NCI-H2227 (cell line): ENCODE measurements around the gene GIPC2.

Experiments
- DNase-seq: peaks from one replicate; lab custom pipeline; 2025; ENCODE audit not compliant: unreplicated experiment; lab: John Stamatoyannopoulos, UW

Gene GIPC2

DNA sequence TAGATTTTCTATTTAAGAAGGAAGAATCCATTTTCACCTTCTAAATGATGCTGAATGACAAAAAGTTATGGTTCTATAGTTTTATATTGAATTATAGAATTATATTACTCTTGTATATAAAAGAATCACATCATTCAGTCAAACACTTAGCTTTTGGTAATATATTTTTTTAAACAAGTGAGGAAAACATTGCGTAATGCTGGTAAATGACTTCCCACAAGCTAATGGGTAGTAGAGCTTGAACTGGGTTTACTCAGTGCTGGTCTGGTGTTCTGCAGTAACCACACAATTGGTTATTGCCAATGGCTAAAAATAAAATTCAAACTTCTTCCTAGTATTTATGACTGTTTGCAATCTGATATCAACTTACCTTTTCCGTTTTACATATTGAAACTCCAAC, 10.6 kb upstream of the GIPC2 start:
- DNase-seq = no peak

DNA sequence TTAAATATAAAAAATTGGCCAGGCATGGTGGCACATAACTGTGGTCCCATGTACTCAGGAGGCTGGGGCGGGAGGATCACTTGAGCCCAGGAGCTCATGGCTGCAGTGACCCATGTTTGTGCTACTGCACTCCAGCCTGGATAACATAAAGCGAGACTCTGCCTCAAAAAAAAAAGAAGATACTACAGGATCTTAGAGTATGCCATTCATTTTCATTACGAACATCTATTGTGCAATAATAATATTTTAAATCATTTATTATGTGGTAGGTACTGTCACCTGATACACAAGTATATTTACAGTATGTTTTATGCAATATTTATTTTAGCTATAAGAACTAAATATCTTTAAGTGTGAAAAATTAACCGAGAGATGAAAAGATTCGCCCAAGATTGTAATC, 9.3 kb upstream of the GIPC2 start:
- no peak for DNase-seq

DNA sequence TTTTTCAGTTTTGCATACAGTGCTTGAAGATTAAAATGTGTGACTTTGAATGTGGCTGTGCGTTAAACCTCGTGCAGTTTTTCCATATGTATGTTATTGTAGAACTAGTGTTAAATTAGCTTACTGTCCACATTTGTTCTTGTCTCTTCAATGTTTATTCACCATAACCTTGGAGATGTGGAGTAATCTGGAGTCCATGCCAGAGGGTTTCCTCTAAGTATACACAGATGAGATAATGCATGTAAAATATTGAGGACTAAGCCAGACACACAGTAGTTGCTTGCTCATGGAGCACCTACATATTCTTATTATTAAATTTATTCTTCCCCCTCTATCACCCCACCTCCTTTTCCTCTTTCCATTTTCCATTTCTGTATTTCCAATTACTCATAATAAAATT, 7.7 kb upstream of the GIPC2 start:
- no peak for DNase-seq

DNA sequence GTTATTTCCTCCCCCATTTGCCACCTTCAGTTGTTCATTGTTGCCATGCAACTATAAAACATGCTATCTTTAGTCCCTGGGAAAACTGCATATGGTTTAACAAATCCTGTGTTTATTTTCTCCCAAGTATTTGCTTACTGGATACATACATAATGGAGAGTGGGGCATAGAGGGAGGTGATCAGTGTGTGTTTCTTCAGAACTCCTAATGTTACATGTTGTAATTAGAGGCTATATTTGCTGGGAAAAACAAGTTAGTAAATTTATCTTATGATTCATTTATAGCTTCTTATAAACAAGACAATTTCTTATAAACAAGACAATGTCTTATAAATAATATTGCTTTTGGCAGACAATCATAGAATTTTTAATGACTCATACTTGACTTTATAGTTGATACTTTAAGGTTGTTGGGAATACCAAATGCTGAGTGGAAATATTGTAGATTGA, 7.3 kb upstream of the GIPC2 start:
- DNase-seq = no peak

DNA sequence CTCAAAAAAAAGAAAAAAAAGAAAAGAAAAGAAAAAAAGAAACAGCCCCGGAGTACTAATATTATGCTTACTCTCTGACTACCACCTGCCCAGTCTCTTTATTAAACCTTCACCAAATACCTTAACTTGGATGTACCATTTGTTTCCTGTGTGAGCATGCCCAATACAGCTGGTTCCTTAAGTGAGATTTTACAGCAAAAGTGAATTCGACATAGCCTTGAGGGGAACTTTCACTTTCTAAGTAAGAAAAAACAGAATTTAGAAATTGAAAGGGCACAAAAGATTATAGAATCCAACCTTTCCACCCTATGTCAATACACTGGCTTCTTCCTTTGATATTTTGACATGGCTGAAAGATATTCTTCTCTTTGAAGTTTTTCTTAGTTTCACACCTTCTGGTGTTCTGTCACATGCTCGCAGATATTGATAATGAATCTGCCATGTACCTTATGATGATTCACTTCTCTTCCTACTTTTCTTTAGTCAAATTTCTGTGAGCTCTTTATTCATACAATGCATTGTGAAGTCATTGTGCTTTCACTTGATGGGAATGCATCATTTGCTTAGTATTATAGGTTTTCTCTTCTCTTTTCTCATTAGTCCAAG, 5.2 kb upstream of the GIPC2 start:
- no peak for DNase-seq

DNA sequence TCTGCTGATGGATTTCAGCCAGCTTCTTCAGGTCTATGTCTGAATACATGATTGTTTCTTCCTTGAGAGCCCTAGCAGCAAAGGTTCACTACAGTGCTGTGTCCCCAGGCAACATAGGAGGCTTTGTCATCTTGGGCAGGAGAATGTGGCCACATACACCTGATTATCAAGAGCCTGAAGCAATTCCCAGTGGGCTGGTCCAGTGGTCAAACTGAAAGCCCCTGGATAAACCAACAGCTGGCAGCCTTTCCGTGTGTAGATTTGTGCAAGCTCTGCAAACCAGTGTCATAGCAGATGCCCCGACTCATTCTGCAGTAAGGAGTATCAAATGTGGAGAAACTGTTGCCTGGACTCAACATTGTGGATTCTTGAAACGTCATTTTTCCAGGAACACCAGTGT, 2.3 kb upstream of the GIPC2 start:
- DNase-seq = no peak

DNA sequence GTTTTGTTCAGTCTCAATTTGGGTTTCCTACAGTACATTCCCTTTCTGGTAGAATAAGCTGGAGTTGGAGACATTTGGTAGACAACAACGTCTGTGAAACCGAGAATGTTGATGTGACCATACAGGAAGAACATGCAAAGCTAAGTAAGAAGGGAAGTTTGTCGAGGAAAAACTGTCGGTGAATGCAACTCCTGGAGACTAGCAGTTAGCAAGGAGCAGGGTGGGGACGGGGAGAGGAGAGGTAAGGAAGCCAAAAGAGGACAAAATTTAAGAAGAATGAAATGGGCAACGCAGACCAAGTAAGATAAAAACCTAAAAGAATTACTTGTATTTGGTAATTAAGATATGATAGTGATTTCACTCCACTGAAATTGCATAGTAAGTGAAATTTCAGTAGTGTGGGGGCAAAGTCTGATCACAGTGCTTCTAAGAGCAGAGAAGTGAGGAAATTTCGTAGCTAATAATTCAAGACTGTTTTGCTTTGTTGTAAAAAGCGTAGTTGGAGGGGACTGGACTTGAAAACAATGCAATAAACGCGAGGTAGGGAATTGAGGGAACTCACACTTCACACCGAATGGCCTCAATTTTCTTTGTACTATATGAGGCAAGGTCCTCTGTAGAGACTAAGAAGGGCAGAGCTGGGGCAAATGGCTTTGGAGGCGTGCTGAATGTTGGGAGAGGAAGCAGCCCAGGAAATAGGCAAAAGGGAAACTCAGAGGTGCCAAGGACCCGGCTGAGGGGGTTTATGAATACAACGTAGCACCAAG, 787 bp upstream of the GIPC2 start:
- no peak for DNase-seq

DNA sequence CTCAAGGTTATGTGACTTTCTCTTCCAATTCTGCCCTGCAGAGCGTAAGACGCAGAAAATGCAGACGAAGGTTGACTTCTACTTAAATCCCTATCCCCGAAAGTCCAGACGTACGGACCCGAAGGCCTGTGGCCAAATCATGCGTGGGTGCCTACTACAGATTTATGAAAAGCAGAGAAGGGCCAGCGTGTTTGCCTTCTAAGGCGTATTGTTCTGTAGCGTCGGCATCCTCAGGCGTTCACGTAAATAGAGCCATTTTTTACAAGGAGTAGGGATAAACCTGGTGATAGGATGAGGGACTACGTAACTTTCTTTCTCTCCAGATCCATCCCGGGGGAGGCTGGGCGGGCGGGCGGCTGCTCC, 222 bp upstream of the GIPC2 start:
- DNase-seq = no peak

DNA sequence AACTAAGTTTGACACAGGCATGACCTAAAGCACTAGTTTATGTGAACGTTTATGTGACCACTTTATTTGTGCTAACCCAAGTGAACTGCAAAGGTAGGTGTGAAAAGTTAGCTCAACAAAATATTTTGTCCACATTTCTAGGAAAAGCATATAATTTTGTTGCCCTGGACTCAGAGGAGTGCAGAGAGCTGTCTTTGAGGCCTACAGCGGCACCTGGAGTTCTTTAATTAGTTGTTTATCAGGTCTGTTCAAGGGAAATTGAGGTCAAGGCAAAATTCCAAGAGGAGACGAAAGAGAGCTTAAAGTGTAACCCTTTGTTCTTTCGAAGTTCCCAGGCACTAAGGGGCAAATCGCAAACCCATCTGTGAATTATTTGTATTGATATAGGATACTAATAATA, 1.3 kb downstream of the GIPC2 start:
- DNase-seq = no peak

DNA sequence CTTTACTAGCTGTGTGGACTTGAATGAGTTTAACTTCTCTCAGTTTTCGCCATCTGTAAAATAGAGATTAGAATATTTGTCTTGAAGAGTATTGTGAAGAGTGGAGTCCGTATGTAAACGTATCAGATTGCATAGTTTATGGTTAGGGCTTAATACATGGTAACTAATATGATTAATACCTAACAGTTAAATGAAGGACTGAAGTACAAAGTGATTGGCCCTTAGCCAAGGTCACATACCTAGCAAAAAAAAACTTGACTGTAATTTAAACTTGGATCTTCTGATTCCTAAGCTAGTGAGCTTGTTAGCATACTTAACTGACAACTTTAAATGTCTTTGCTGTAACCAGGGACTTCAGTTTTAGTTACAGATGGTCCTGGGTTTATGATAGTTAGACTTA, 1.9 kb downstream of the GIPC2 start:
- DNase-seq = no peak

DNA sequence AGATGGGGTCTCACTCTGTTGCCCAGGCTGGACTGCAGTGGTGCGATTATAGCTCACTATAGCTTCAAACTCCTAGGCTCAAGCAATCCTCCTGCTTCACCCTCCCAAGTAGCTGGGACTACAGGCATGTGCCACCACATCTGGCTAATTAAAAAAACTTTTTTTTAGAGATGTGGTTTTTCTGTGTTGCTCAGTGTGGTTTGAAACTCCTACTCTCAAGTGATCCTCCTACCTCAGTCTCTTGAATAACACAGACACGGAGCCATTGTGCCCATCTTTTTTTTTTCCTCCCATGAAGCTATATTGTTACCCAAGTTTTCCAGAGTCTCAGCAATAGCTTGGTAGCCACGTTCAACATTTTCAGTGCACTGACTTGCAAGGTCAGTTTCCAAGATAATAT, 2.7 kb downstream of the GIPC2 start:
- DNase-seq = no peak

DNA sequence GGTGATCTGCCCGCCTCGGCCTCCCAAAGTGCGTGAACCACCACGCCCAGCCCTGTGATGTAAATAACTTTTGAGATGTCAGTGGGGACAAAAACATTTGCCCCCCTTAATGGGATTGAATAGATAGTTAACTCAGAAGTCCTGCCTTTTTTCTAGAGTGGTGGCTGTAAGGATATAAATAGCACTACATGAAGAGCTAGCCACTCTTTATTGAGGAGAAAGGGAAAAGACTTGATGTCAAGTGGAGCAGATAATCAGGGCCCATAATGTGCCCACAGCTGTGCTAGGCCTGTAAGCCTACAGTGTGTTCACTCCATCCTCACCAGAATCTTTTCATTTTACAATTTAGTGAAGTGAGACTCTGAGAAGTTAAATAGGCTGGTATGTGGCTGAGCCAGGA, 3.6 kb downstream of the GIPC2 start:
- peak; percentile 12 for DNase-seq

DNA sequence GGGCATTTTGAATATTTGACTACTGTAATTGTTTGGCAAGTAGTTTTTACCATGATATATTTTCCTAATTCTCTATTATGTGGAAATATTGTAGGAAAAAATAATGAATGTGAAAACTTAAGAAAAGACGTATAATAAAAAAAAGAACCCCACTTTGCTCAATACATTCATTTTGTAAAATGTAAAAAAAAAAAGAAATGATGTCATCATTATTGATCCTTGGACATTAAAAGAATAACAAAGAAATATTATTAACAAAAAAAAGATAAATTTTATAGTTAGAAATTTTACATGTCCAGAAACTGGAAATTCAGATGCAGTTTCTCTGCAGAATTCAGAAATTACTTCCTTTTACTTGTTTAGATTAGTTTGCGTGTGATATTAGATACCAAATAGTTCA, 5.2 kb downstream of the GIPC2 start:
- DNase-seq = no peak

DNA sequence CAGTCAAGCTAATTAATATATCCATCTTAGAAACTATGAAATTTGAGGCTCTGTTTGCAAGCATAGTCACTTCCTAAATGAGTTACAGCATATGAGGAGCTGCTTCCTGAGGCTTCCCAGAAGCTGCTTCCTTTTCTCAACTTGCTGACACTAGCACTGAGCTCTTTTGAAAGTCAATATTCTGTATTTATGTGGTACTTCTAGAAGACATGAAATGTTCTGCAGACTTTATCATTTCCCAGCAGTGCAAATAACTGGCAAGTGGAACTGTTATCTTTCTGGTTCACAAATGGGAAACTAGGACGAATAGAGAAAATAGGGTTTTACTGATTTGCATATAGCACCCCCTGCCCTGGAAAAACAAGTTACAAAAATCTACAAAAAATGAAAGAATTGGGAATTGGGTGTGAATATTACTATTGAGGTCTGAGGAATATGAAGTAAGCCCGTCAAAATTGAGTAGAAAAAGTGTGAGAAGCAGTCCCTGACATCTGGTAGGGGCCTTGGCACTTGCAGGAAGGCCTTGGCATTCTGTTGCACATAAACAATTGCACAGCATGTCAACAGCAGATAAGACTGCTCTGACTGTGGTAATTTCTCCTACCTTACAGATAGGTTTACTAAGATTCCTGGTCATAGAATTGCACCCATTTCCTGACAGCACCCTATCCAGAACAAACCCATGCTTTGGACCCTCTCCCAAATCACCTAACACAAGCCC, 7.1 kb downstream of the GIPC2 start:
- DNase-seq = no peak

DNA sequence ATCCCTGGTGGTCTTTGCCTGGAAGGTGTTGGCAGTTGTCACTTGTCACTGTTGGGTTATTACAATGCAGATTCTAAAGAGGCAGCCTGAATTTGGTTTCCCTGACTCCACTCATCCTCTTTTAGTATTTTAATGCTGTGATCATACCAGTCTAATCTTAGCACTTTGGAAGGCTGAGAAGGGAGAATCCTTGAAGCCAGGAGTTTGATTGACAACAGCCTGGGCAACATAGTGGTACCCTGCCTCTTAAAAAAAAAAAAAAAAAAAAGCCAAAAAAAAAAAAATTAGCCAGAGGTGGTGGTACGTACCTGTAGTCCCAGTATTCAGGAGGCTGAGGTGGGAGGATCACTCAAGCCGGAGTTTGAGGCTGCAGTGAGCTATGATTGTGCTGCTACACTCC, 7.7 kb downstream of the GIPC2 start:
- DNase-seq = no peak

DNA sequence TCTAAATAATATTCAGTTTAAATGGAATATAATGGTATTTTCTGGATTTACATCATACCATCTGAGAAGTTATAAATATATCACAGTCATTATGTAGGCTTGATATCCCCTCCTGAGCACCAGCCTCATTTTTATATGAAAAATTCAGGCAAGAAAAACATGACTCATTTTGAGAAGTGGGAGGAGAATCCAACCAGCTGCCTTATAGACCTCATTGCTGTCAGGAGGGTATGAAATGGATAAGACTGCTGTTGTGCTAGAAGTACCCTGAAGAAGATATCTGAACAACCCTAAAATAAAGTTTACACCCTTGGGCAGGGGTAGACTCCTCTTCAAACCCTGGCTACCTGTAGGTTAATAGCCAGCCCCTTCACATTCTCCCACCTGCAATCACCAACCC, 8.8 kb downstream of the GIPC2 start:
- DNase-seq = no peak

DNA sequence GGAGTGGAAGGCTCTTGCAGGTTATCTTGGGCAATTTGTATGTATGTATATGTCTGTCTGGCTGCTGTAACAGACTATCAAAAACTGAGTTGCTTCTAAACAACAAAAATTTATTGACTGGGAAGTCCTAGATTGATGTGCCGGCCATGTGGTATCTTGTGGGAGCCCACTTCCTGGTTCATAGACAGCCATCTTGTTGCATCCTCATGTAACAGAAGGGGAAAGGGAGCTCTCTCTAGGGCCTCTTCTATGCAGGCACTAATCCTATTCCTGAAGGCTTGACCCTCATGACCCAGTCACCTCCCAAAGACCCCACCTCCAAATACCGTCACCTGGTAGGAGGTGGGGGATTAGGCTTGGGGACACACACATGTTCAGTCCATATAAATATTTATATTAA, 9.2 kb downstream of the GIPC2 start:
- DNase-seq = no peak

DNA sequence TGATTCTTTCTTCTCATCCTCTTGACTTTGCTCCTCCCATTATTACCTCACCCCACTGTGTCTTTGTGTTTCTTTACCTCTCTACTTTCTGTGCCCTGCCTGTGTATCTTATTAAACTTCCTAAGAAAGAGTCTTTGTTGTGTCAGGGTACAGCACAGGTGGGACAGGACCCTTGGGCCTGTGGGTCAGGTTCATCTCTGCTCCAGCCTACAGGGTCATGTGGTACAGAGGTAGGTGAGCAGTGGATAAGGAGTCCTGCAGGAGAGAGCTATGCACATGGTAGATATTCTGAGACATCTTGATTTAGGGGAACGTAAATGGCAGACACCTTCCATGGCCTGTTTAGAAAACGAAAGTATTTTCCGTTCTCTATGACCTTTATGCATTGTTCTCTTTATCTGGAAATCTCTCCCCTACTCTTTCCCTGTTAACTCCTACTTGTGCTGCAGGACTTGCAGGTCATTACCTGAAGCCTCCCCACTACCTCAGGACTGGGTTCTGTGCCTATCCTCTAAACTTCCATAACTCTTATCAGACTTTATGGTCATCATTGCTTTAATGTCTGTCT, 9.9 kb downstream of the GIPC2 start:
- DNase-seq = no peak

DNA sequence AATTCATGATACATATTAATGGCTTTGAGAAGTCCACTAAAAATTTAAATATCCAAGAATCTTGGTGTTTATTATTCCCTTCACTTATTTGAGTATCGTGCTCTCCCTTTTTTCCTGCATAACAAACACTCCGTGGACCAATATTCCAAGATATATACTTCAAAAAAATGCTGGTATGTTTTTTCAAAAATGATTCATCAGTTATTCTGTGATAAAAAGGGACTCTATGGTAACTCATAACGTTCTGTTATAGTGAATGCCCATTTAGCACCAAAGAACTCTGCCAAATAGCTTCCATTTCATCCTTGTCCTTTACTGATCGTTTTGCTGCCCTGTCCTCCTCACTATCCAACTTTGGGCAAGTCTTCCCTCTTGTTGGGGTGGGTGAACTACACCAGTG, 12.9 kb downstream of the GIPC2 start:
- no peak for DNase-seq

DNA sequence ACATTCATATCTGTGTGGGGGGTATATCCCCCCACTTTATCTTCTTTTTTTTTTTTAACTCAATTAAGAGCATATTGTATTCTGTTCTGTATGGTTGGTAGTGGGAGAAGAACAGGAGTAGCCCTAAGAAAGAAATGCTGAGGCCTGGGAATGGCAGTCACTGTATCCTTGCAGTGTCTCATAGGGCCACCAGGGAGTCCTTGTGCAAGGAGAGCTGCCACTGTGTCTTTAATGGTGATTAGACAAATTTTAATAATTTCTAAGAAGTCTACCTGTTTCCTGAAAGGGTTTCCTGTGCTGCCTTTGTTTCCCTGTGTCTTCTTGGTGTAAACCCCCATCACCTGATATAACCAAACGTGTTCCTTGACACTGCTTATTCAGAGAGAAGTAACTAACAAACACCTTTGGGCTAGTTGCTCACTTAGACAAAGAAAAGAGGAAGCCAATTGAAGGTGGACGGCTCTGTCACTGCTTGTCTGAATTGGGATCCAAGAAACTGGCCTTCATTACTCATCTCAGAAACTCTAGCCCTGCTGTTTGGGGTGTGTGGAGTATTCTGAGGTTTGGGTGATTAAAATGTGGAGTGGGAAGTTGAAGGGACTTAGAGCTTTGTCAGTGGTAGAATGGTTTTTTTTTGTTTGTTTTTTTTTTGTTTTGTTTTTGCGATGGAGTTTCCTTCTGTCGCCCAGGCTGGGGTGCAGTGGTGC, 15.2 kb downstream of the GIPC2 start:
- no peak for DNase-seq

DNA sequence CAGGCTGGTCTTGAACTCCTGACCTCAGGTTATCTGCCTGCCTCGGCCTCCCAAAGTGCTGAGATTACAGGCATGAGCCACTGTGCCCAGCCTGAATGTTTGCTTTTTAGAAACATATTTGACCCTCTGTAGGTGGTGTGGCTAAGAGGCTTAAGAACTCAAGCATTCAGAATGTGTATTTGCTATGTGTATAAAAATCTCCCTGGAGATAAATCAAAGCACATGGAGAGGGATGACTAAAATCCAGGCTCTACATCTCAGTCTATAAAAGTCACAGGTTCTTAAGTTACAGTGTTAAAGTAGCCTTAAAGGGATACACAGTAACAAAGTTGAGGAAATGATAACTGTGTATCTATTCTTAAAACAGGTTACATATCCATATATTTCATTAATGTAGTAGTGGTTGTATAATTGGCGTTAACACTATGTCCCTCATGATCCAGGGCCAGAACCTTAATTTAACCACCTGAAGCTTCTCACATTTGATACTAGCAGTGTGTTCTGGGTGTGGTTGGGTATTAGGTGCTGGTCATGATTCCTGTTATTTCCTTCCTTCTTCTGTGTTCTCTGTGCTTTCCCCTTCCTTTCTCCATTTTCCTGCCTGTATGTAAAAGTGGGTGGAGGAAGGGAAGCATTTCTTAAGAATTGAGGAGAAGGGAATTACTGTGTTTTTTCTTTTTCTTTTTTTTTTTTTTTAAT, 16.2 kb downstream of the GIPC2 start:
- DNase-seq = no peak
